AG04450 (cell line): ENCODE data around the gene EIF1B. TPM values are rescaled to one million over a fixed set of nuclear protein-coding genes. Genes with fewer than 3 reads are reported as not detected.

Experiments used
- CTCF ChIA-PET: fragments of 300-600, 350-600 bp; formaldehyde crosslinking; extraction: SDS; loops from one replicate; lab custom pipeline; 2022; ENCODE audit warnings: antibody characterized with exemption, inconsistent platforms; lab: Charles Lee
- POLR2A ChIA-PET: fragments of 350-600 bp; formaldehyde crosslinking; extraction: SDS; loops from one replicate; lab custom pipeline; 2021; ENCODE audit warnings: antibody characterized with exemption, inconsistent platforms; lab: Yijun Ruan, JAX
- DNase-seq: peaks from one replicate; pipeline ENCODE4 v3.0.0-alpha.2; 2011; ENCODE audit warnings: low read depth, low spot score
- H3K27ac ChIP-seq: one replicate; pipeline ENCODE4 v1.5.1; 2012; ENCODE audit warnings: low read depth, low read length, control low read depth
- H3K27me3 ChIP-seq: one replicate; pipeline ENCODE4 v1.6.0; 2012; ENCODE audit warnings: low read length; ENCODE audit not compliant: control insufficient read depth, insufficient read depth
- H3K4me3 ChIP-seq: 2 replicates; pipeline ENCODE4 v1.5.1; 2011; ENCODE audit warnings: mild to moderate bottlenecking, low read depth, low read length, control low read depth
- H3K9me3 ChIP-seq: 2 replicates; pipeline ENCODE4 v1.5.1; 2012; ENCODE audit warnings: low read length; ENCODE audit not compliant: control insufficient read depth, insufficient read depth
- CTCF ChIP-seq: IDR thresholded peaks from 2 replicates; pipeline ENCODE4 v1.5.1; 2011; ENCODE audit warnings: low read depth, low read length, control low read depth, inconsistent platforms
- polyA plus RNA-seq: library from polyadenylated mRNA; depleted of rRNA; stranded (reverse); fragments of >200 nt; gene quantifications from 2 replicates; pipeline ENCODE4 v1.2.3, GENCODE V29; 2011

EIF1B gene
- polyA plus RNA-seq, 1 experiment = 46.7 TPM

DNA sequence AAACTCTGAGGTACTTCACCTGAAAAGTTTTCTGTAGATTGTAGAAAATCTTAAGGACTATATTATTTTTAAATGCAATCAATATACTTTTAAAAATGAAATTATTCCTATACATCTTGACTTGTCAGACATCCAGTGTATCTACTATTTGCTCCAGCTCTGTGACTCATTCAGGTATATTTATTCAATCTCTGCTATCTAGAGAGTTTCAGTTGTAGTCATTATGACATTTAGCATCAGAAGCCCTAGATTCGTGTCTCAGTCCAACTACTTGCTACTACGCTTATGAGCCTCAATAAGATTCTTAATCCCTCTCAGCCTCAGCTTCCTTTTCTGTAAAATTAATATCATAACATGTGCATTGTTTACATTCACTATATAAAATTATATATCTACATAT lies 22.3 kb upstream of the EIF1B start:
- no peak for TF ChIP-seq CTCF
- no peak overlapping the region for H3K4me3 ChIP-seq
- ChIA-PET POLR2A (no interaction called here), CTCF (interaction anchor here (1.6 kb wide), 1 partner anchor 96 kb away, joined by 3 read pairs; no protein-coding TSS in a partner anchor)
- no peak overlapping the region for H3K27ac ChIP-seq
- no peak for DNase-seq
- peaks cover 7% of the 10 kb centered on the region; the same call in 1 of the 2 replicates for H3K9me3 ChIP-seq
- no peaks in the 10 kb centered on the region for H3K27me3 ChIP-seq

DNA sequence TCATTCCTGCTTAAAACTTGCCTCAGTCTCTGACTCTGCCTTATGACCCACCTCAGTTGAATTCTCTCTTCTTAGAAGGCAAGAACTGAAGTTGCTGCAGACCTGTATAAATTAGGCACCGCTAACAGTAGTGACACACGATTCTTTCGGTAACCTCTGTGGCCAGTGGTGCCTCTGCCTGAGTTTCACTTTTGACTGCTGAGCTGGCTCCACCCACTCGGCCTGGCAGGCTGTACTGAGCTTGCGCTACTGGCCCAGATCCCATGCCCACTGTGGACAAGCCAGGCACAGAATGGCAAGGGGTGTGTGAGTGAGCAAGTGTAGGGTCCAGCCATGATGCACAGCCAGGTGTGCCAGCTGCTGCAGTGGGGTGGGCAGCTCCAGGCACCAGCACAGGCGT lies 19.1 kb upstream of the EIF1B start:
- Histone ChIP-seq H3K27me3 (no peaks in the 10 kb centered on the region), H3K4me3 (no peak overlapping the region), H3K9me3 (peaks cover 7% of the 10 kb centered on the region; the same call in 1 of the 2 replicates), H3K27ac (no peak overlapping the region)
- no peak for DNase-seq
- POLR2A ChIA-PET = no interaction called here
- CTCF ChIA-PET = interaction anchor here (0.8 kb wide), 1 partner anchor 19 kb away, joined by 3 read pairs; no protein-coding TSS in a partner anchor
- no peak for TF ChIP-seq CTCF

- ChIA-PET CTCF (interaction anchor here (0.7 to 1.5 kb wide), 2 partner anchors 17 to 100 kb away, joined by 3 to 11 read pairs; no protein-coding TSS in a partner anchor), POLR2A (no interaction called here)
- Histone ChIP-seq H3K9me3 (peaks cover 7% of the 10 kb centered on the region; the same call in 1 of the 2 replicates), H3K27ac (no peak overlapping the region), H3K4me3 (no peak overlapping the region), H3K27me3 (no peaks in the 10 kb centered on the region)
- TF ChIP-seq CTCF = no peak
- no peak for DNase-seq
These were observed 18.0 kb upstream of the EIF1B start for GRCh38 chr3:40291471-40291870.

- H3K27ac ChIP-seq = no peak overlapping the region
- H3K27me3 ChIP-seq = no peaks in the 10 kb centered on the region
- peaks cover 7% of the 10 kb centered on the region; the same call in 1 of the 2 replicates for H3K9me3 ChIP-seq
- no peak overlapping the region for H3K4me3 ChIP-seq
- DNase-seq = no peak
- POLR2A ChIA-PET = no interaction called here
- CTCF ChIA-PET = interaction anchor here (1.5 kb wide), 1 partner anchor 16 kb away, joined by 11 read pairs; no protein-coding TSS in a partner anchor
- TF ChIP-seq CTCF = no peak
These were observed 16.7 kb upstream of the EIF1B start for GRCh38 chr3:40292637-40293349.

- CTCF ChIA-PET = interaction anchor here (0.6 to 4.5 kb wide), 3 partner anchors 14 to 102 kb away, joined by 3 to 44 read pairs (median 7); partner anchors contain the start of gene EIF1B
These were observed 15.1 kb upstream of the EIF1B start for GRCh38 chr3:40294434-40294833.

More at GRCh38 chr3:40294434-40294833, 15.1 kb upstream of the EIF1B start:
- DNase-seq = no peak
- Histone ChIP-seq H3K27me3 (no peaks in the 10 kb centered on the region), H3K4me3 (no peak overlapping the region), H3K27ac (no peak overlapping the region), H3K9me3 (peaks cover 7% of the 10 kb centered on the region; the same call in 1 of the 2 replicates)
- TF ChIP-seq CTCF = no peak
- POLR2A ChIA-PET = interaction anchor here (0.5 kb wide), 1 partner anchor 213 kb away, joined by 3 read pairs; no protein-coding TSS in a partner anchor
